HG02981 (cell line): ENCODE results near the gene CCNE1.
"Not testable (repeated sequence)": the region's sequence is repeated elsewhere in the genome, so short reads cannot be mapped to it uniquely, and the experiment has no call there.

ENCODE experiments used
- ATAC-seq: cut with Tn5 transposase; IDR thresholded peaks from one replicate; pipeline ENCODE4 v1.9.1; 2021; ENCODE audit warnings: mild to moderate bottlenecking, moderate library complexity; ENCODE audit not compliant: unreplicated experiment

Gene CCNE1

GRCh38 chr19:29812881-29813275 is 1.1 kb downstream of the CCNE1 start:
- no peak for ATAC-seq

- no peak for ATAC-seq
These were observed 1.9 kb downstream of the CCNE1 start for GRCh38 chr19:29813642-29814041.

GRCh38 chr19:29815231-29815630 is 3.4 kb downstream of the CCNE1 start:
- peak; percentile 36 for ATAC-seq

- ATAC-seq = no peak
These were observed 5.5 kb downstream of the CCNE1 start for GRCh38 chr19:29817316-29817715.

- ATAC-seq = no peak
These were observed 7.5 kb downstream of the CCNE1 start for GRCh38 chr19:29819300-29819699.

GRCh38 chr19:29819986-29820385 is 8.2 kb downstream of the CCNE1 start:
- no peak for ATAC-seq

GRCh38 chr19:29823581-29824330 is 12.0 kb downstream of the CCNE1 start:
- no peak for ATAC-seq

GRCh38 chr19:29825263-29825662 is 13.5 kb downstream of the CCNE1 start:
- ATAC-seq = not testable (repeated sequence)

GRCh38 chr19:29831041-29831548 is 19.3 kb downstream of the CCNE1 start:
- no peak for ATAC-seq

- no peak for ATAC-seq
These were observed 19.9 kb downstream of the CCNE1 start for GRCh38 chr19:29831686-29832085.

GRCh38 chr19:29832801-29833200 is 21.0 kb downstream of the CCNE1 start:
- no peak for ATAC-seq

GRCh38 chr19:29833614-29834261 is 21.9 kb downstream of the CCNE1 start:
- no peak for ATAC-seq

GRCh38 chr19:29834991-29835846 is 23.4 kb downstream of the CCNE1 start:
- ATAC-seq = no peak

- peak; percentile 71 for ATAC-seq
These were observed 24.6 kb downstream of the CCNE1 start for GRCh38 chr19:29836409-29836825.

- ATAC-seq = peak; percentile 68
These were observed 25.7 kb downstream of the CCNE1 start for GRCh38 chr19:29837448-29837981.

- no peak for ATAC-seq
These were observed 26.2 kb downstream of the CCNE1 start for GRCh38 chr19:29837996-29838395.

GRCh38 chr19:29840066-29840950 is 28.5 kb downstream of the CCNE1 start:
- ATAC-seq = no peak

- no peak for ATAC-seq
These were observed 29.4 kb downstream of the CCNE1 start for GRCh38 chr19:29841209-29841558.

GRCh38 chr19:29841559-29842367 is 30.0 kb downstream of the CCNE1 start:
- no peak for ATAC-seq
